Loucy (cell line): ENCODE data around the gene ACTR3C.

ENCODE experiments used
- H2AFZ ChIP-seq: fragments of 200-600 bp; sonication (generic); 2 replicates; pipeline ENCODE4 v1.6.0; 2016; ENCODE audit warnings: antibody characterized with exemption, mild to moderate bottlenecking, low read length, moderate library complexity
- H3F3A ChIP-seq: fragments of 200-600 bp; 2 replicates; pipeline ENCODE4 v1.6.0; 2016; ENCODE audit warnings: antibody characterized with exemption, low read depth, mild to moderate bottlenecking
- H3K27me3 ChIP-seq: fragments of 200-600 bp; sonication (generic); 2 replicates; pipeline ENCODE4 v1.6.1; 2014; ENCODE audit warnings: low read length, mild to moderate bottlenecking; ENCODE audit not compliant: insufficient read depth, poor library complexity, severe bottlenecking
- H3K36me3 ChIP-seq: fragments of 200-600 bp; sonication (generic); 2 replicates; pipeline ENCODE4 v1.6.1; 2016; ENCODE audit warnings: low read length; ENCODE audit not compliant: insufficient read depth
- H3K4me1 ChIP-seq: fragments of 200-600 bp; sonication (generic); 2 replicates; pipeline ENCODE4 v1.5.1; 2014; ENCODE audit warnings: low read length, mild to moderate bottlenecking; ENCODE audit not compliant: insufficient read depth, poor library complexity, severe bottlenecking
- H3K4me2 ChIP-seq: fragments of 200-600 bp; sonication (generic); 2 replicates; pipeline ENCODE4 v1.6.0; 2014; ENCODE audit warnings: antibody characterized with exemption, low read length, low read depth, mild to moderate bottlenecking; ENCODE audit not compliant: poor library complexity, severe bottlenecking
- H3K4me3 ChIP-seq: fragments of 200-600 bp; sonication (generic); 2 replicates; pipeline ENCODE4 v1.5.1; 2014; ENCODE audit warnings: low read length, mild to moderate bottlenecking, mixed read lengths; ENCODE audit not compliant: poor library complexity, severe bottlenecking
- H3K79me2 ChIP-seq: fragments of 200-600 bp; sonication (generic); 2 replicates; pipeline ENCODE4 v1.6.1; 2014; ENCODE audit warnings: low read length; ENCODE audit not compliant: insufficient read depth
- H3K9ac ChIP-seq: fragments of 200-600 bp; sonication (generic); 2 replicates; pipeline ENCODE4 v1.6.0; 2014; ENCODE audit warnings: mild to moderate bottlenecking, low read depth, low read length, moderate library complexity; ENCODE audit not compliant: poor library complexity, severe bottlenecking
- H3K9me2 ChIP-seq: fragments of 200-600 bp; sonication (generic); replicated peaks from 2 replicates; pipeline ENCODE4 v1.6.1; 2016; ENCODE audit warnings: low read depth, low read length, mixed read lengths
- H3K9me3 ChIP-seq: fragments of 200-600 bp; sonication (generic); 2 replicates; pipeline ENCODE4 v1.6.1; 2014; ENCODE audit warnings: mild to moderate bottlenecking, antibody characterized with exemption, low read length, low read depth; ENCODE audit not compliant: insufficient read depth
- H4K20me1 ChIP-seq: fragments of 200-600 bp; sonication (generic); 2 replicates; pipeline ENCODE4 v1.6.0; 2014; ENCODE audit warnings: antibody characterized with exemption, low read length, mild to moderate bottlenecking; ENCODE audit not compliant: insufficient read depth, poor library complexity, severe bottlenecking
- CTCF ChIP-seq: fragments of 200-600 bp; sonication (generic); conservative IDR thresholded peaks from 2 replicates; pipeline ENCODE4 v1.5.1; 2014; ENCODE audit warnings: mild to moderate bottlenecking, antibody characterized with exemption, low read length
- EZH2phosphoT487 ChIP-seq: fragments of 200-600 bp; IDR thresholded peaks from 2 replicates; pipeline ENCODE4 v1.6.1; 2018; ENCODE audit warnings: antibody characterized with exemption, mild to moderate bottlenecking, moderate library complexity, borderline replicate concordance

The ACTR3C gene

GRCh38 chr7:150371131-150371995, 48.0 kb upstream of the ACTR3C start:
- Histone ChIP-seq H3K27me3 (peaks cover 6% of the 10 kb centered on the region), H3K9me3 (no peaks in the 10 kb centered on the region), H3K9ac (peak overlapping the region; percentile 100), H3F3A (0 out of 2 replicates have a peak, but pooled peaks cover 5% of the 10 kb centered on the region), H3K4me1 (peaks cover 39% of the 10 kb centered on the region), H3K4me2 (peak overlapping the region; percentile 89), H4K20me1 (peaks cover 51% of the 10 kb centered on the region), H3K36me3 (peaks cover 19% of the 10 kb centered on the region; the same call in 1 of the 2 replicates), H2AFZ (no peak overlapping the region), H3K79me2 (peaks cover 72% of the 10 kb centered on the region), H3K9me2 (no peaks in the 10 kb centered on the region), H3K4me3 (peak overlapping the region; percentile 99)
- no peak for TF ChIP-seq EZH2phosphoT487

- Histone ChIP-seq H3K4me2 (peak overlapping the region; percentile 89), H3K9ac (peak overlapping the region; percentile 100), H4K20me1 (peaks cover 51% of the 10 kb centered on the region), H3K27me3 (peaks cover 6% of the 10 kb centered on the region), H3K4me1 (peaks cover 40% of the 10 kb centered on the region), H2AFZ (no peak overlapping the region), H3K9me3 (no peaks in the 10 kb centered on the region), H3K4me3 (peak overlapping the region; percentile 99), H3F3A (0 out of 2 replicates have a peak, but pooled peaks cover 8% of the 10 kb centered on the region), H3K79me2 (peaks cover 72% of the 10 kb centered on the region), H3K36me3 (peaks cover 19% of the 10 kb centered on the region; the same call in 1 of the 2 replicates), H3K9me2 (no peaks in the 10 kb centered on the region)
- TF ChIP-seq EZH2phosphoT487 (no peak), CTCF (no peak)
Observed at GRCh38 chr7:150370612-150371071, 47.3 kb upstream of the ACTR3C start.

DNA sequence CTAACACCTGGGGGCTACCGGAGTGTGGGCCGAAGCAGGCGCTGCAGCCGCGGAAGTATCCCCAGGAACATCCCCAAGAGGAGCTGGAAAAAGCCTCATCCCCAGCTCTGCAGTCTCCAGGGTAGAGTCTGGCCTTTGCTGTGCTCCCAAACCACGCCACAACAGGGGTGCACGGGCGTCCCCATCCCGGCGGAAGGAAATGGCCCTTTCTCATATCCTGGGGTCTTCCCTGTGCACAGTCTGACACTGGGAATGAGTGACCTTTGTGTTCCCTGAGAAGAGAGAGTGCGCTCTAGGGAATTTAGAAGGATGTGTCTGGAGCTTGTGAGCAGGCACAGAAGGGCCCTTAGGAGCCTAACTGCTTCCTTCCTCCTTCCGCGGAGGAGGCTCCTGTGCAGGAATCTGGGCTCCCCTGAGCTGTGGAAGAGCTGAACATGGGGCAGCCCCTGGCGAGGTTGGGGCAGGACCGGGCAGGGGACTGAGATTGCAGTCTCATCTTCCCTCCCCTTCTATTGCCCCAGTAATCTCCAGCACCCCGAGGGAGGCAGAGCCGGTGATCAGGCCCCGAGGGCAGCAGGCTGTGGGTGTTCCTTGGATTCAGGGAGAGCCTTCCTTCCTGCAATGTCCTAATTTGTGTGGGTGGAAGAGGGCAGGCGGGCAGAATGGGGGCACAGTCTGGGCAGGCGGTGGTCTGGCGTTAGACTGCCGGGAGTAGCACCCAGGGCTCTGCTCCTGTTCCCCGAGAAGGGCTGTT, 46.6 kb upstream of the ACTR3C start:
- peak overlapping the region; percentile 99 for H3K4me3 ChIP-seq
- H3K9me2 ChIP-seq: no peaks in the 10 kb centered on the region
- H2AFZ ChIP-seq: no peak overlapping the region
- H4K20me1 ChIP-seq: peaks cover 51% of the 10 kb centered on the region
- H3K79me2 ChIP-seq: peaks cover 72% of the 10 kb centered on the region
- 0 out of 2 replicates have a peak, but pooled peaks cover 8% of the 10 kb centered on the region for H3F3A ChIP-seq
- H3K9ac ChIP-seq: peak overlapping the region; percentile 100
- no peaks in the 10 kb centered on the region for H3K9me3 ChIP-seq
- H3K36me3 ChIP-seq: peaks cover 19% of the 10 kb centered on the region; the same call in 1 of the 2 replicates
- H3K27me3 ChIP-seq: peaks cover 6% of the 10 kb centered on the region
- TF ChIP-seq CTCF (no peak), EZH2phosphoT487 (no peak)
- peaks cover 40% of the 10 kb centered on the region for H3K4me1 ChIP-seq
- peak overlapping the region; percentile 89 for H3K4me2 ChIP-seq
